Adipocyte (in vitro differentiated cells): Measurements from ENCODE around the gene SEMA4A.
"Not testable (repeated sequence)": the region's sequence is repeated elsewhere in the genome, so short reads cannot be mapped to it uniquely, and the experiment has no call there.

Experiments
- DNase-seq: peaks from one replicate; pipeline ENCODE4 v3.0.0-alpha.2; 2015; ENCODE audit warnings: low read depth
- H3K27me3 ChIP-seq: replicated peaks from 2 replicates; pipeline ENCODE4 v1.7.0; 2013; ENCODE audit warnings: mild to moderate bottlenecking, low read length, moderate library complexity; ENCODE audit not compliant: control insufficient read depth, insufficient read depth
- H3K36me3 ChIP-seq: 2 replicates; pipeline ENCODE4 v1.7.0; 2013; ENCODE audit warnings: low read length, mild to moderate bottlenecking, moderate library complexity; ENCODE audit not compliant: control insufficient read depth, insufficient read depth, severe bottlenecking
- H3K4me1 ChIP-seq: 2 replicates; pipeline ENCODE4 v1.7.0; 2013; ENCODE audit warnings: mild to moderate bottlenecking, low read length, moderate library complexity; ENCODE audit not compliant: control insufficient read depth, insufficient read depth
- H3K4me3 ChIP-seq: 2 replicates; pipeline ENCODE4 v1.7.0; 2013; ENCODE audit warnings: mild to moderate bottlenecking, low read length, moderate library complexity
- H3K9ac ChIP-seq: 2 replicates; pipeline ENCODE4 v1.7.0; 2013; ENCODE audit warnings: mild to moderate bottlenecking, low read length, moderate library complexity
- H3K9me3 ChIP-seq: 2 replicates; pipeline ENCODE4 v1.7.0; 2013; ENCODE audit warnings: mild to moderate bottlenecking, low read length, moderate library complexity; ENCODE audit not compliant: control insufficient read depth

SEMA4A gene

GRCh38 chr1:156213644-156213966 lies 60.2 kb downstream of the SEMA4A start:
- Histone ChIP-seq H3K9me3 (no peaks in the 10 kb centered on the region), H3K4me3 (peak overlapping the region; percentile 87), H3K4me1 (peaks cover 17% of the 10 kb centered on the region), H3K36me3 (peaks cover 32% of the 10 kb centered on the region), H3K27me3 (no peaks in the 10 kb centered on the region), H3K9ac (peak overlapping the region; percentile 93)
- DNase-seq, result no peak

DNA sequence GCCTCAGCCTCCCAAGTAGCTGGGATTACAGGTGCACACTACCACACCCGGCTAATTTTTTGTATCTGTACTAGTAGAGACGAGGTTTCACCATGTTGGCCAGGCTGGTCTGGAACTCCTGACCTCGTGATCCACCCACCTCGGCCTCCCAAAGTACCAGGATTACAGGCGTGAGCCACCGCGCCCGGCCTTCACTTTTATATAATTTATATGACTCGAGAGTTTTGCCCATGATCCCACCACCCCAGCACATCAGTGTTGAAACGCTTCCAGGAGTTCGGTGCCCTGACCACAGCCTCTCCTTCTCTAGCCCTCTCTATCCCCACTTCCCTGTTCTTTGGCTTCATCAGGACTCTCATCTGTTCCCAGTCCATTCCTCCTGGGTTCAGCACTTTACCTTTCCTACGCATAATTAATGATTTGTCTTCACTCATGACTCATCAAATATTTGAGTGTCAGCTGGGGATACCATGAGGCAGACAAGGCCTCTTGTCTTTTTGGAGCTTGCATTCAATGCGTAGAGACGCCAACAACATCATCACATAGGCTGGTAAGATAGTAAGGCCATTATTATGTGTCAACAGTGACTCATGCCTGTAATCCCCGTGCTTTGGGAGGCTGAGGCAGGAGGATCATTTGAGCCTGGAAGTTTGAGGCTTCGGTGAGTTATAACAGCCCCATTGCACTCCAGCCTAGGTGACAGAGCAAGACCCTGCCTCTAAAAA lies 60.8 kb downstream of the SEMA4A start:
- peak; percentile 6 for DNase-seq
- Histone ChIP-seq H3K9ac (peak overlapping the region; percentile 93), H3K36me3 (peaks cover 27% of the 10 kb centered on the region), H3K27me3 (no peaks in the 10 kb centered on the region), H3K4me3 (peak overlapping the region; percentile 87), H3K4me1 (peaks cover 17% of the 10 kb centered on the region), H3K9me3 (no peaks in the 10 kb centered on the region)

DNA sequence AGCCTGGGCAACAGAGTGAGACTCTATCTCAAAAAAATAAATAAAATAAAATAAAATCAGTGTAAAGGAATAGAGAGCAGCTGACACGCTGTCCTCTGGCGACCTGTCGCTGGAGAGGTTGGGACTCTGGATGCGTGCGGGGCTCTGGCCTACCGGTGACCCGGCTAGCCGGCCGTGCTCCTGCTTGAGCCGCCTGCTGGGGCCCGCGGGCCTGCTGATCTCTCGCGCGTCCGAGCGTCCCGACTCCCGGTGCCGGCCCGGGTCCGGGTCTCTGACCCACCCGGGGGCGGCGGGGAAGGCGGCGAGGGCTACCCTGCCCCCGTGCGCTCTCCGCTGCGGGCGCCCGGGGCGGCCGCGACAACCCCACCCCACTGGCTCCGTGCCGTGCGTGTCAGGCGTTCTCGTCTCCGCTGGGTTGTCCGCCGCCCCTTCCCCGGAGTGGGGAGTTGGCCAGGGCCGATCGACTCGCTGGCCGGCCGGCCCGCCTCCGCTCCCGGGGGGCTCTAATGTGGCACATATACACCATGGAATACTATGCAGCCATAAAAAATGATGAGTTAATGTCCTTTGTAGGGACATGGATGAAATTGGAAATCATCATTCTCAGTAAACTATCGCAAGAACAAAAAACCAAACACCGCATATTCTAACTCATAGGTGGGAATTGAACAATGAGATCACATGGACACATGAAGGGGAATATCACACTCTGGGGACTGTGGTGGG lies 63.1 kb downstream of the SEMA4A start:
- Histone ChIP-seq H3K4me1 (peaks cover 17% of the 10 kb centered on the region), H3K36me3 (peaks cover 12% of the 10 kb centered on the region)
- H3K9me3 ChIP-seq, DNase-seq, H3K9ac ChIP-seq, H3K27me3 ChIP-seq, H3K4me3 ChIP-seq: not testable (repeated sequence)

DNA sequence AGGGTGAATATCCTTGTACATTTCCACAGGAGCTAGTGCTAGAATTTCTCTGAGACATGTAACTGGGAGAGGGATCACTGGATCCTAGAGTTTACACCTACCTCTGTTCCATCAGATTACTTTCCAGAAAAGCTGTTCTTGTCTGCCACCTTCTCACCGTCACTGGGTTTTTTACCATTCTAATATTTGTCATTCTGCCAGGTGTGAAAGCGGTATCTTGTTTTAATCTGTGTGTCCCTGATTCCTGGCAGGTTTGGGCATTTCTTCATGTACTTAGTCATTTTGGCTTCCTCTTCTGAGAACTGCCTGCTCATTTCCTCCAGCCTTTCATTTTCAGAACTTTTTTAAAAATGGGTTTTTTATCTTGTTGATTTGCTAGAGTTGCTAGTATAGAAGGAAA lies 64.5 kb downstream of the SEMA4A start:
- Histone ChIP-seq H3K4me1 (peaks cover 13% of the 10 kb centered on the region), H3K9me3 (no peaks in the 10 kb centered on the region), H3K27me3 (no peaks in the 10 kb centered on the region), H3K4me3 (no peak overlapping the region), H3K36me3 (peaks cover 20% of the 10 kb centered on the region), H3K9ac (no peak overlapping the region)
- DNase-seq, result peak; percentile 18

DNA sequence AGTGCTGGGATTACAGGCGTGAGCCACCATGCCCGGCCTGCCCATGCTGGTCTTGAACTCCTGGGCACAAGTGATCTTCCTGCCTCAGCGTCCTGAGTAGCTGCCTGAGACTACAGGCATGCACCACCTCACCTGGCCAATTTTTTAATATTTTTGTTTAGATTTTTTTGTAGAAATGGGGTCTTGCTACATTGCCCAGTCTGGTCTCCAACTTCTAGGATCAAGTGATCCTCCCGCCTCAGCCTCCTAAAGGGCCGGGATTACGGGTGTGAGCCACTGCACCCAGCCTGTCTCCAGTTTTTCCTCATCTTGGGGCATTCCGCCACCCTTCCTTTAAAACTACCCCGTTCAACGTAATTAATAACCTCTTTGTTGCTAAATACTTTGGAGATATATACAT lies 66.8 kb downstream of the SEMA4A start:
- peaks cover 32% of the 10 kb centered on the region for H3K36me3 ChIP-seq
- H3K9ac ChIP-seq, result no peak overlapping the region
- DNase-seq, result no peak
- no peaks in the 10 kb centered on the region for H3K9me3 ChIP-seq
- no peaks in the 10 kb centered on the region for H3K27me3 ChIP-seq
- H3K4me1 ChIP-seq, result peaks cover 13% of the 10 kb centered on the region
- no peak overlapping the region for H3K4me3 ChIP-seq

- no peak overlapping the region for H3K9ac ChIP-seq
- H3K4me1 ChIP-seq, result peaks cover 13% of the 10 kb centered on the region
- H3K27me3 ChIP-seq, result no peaks in the 10 kb centered on the region
- H3K36me3 ChIP-seq, result peaks cover 41% of the 10 kb centered on the region
- no peak for DNase-seq
- H3K9me3 ChIP-seq, result no peaks in the 10 kb centered on the region
- no peak overlapping the region for H3K4me3 ChIP-seq
Observed at GRCh38 chr1:156221986-156222692, 68.8 kb downstream of the SEMA4A start.

- H3K4me3 ChIP-seq, result no peak overlapping the region
- H3K36me3 ChIP-seq, result peaks cover 47% of the 10 kb centered on the region
- H3K9me3 ChIP-seq, result no peaks in the 10 kb centered on the region
- no peaks in the 10 kb centered on the region for H3K27me3 ChIP-seq
- no peak for DNase-seq
- H3K9ac ChIP-seq, result no peak overlapping the region
- no peaks in the 10 kb centered on the region for H3K4me1 ChIP-seq
Observed at GRCh38 chr1:156225677-156226014, 72.3 kb downstream of the SEMA4A start.

- Histone ChIP-seq H3K4me3 (no peak overlapping the region), H3K9me3 (no peaks in the 10 kb centered on the region), H3K36me3 (peaks cover 43% of the 10 kb centered on the region), H3K27me3 (no peaks in the 10 kb centered on the region), H3K9ac (no peak overlapping the region), H3K4me1 (no peaks in the 10 kb centered on the region)
- DNase-seq, result no peak
Observed at GRCh38 chr1:156226116-156226538, 72.7 kb downstream of the SEMA4A start.

DNA sequence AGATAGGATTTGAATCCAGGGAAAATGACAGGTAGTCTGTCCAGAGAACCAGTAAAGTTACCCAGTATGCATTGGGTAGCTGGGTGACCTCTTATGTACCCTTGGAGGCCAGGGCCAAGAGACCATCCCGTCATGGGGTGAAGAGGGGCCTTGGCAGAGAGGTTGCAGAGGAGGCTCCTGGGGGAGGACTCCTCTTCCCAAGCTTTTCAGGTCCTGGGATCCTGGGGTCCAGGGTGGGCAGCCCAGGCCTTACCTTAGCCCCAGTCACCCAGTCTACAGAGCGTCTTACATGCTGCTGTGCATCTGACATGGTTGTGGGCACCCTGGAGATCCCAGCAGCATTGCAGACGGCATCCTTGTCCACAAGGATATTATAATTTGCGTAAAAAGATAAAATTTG lies 73.4 kb downstream of the SEMA4A start:
- peaks cover 36% of the 10 kb centered on the region for H3K36me3 ChIP-seq

More for the DNA sequence above, 73.4 kb downstream of the SEMA4A start:
- no peak overlapping the region for H3K4me3 ChIP-seq
- no peak overlapping the region for H3K9ac ChIP-seq
- no peaks in the 10 kb centered on the region for H3K4me1 ChIP-seq
- no peak for DNase-seq
- H3K27me3 ChIP-seq, result no peaks in the 10 kb centered on the region
- H3K9me3 ChIP-seq, result no peaks in the 10 kb centered on the region
